ENCODE data around the gene RHPN2. TPM values are rescaled to one million over a fixed set of nuclear protein-coding genes. Genes with fewer than 3 reads are reported as not detected.
"Not testable (repeated sequence)": the region's sequence is repeated elsewhere in the genome, so short reads cannot be mapped to it uniquely, and the experiment has no call there.

Gene RHPN2
- total and polyA plus RNA-seq, 2 of the 13 experiments (the other 11 are each of a cell fraction or from before 2014, with no cell fraction given) = 20.3 to 48.0 TPM

DNA sequence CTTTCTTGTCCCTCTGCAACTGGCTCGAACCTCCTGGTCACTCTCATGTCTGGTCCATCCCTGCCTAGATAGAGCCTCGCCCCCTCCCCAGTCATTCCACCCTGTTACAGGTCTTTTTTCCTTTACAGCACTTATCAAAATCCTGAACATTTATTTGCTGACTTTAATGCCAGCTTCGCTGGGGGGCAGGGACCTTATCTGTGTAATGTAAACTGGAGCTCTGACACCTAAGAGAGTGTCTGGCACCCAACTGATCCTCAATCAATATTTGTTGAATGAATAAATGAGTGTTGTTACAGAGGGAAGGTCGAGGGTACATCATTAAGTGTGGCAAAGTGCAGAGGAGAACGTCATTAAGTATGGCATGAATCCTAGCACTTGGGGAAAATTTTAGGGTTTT lies 76.0 kb downstream of the RHPN2 start:
- FAIRE-seq = no peak

GRCh38 chr19:32988254-32988653 lies 76.4 kb downstream of the RHPN2 start:
- H2AFZ ChIP-seq (ENCODE audit: low read length); H3K9me3 ChIP-seq (ENCODE audit: low read length); H3K4me2 ChIP-seq (ENCODE audit: low read depth, low read length); CTCF ChIA-PET (ENCODE audit: low intra/inter-chr PET ratio, low total read pairs); H3K4me1 ChIP-seq (ENCODE audit: insufficient read depth, low read length); POLR2A ChIA-PET; H3K27me3 ChIP-seq (ENCODE audit: control insufficient read depth in 1 of 2, insufficient read depth in 2 of 2, low read length in 2 of 2); H4K20me1 ChIP-seq (ENCODE audit: insufficient read depth, low read length); intact Hi-C loops (cut with micrococcal nuclease; ENCODE audit: unreplicated experiment); H3K4me3 ChIP-seq (replicated peaks in 1 of 3; ENCODE audit: insufficient read depth in 1 of 3, low read depth in 2 of 3, low read length in 3 of 3); H3K79me2 ChIP-seq (ENCODE audit: insufficient read depth, low read length); BruUV-seq (replicated peaks); H3K9ac ChIP-seq (ENCODE audit: insufficient read depth, low read depth, low read length); FAIRE-seq; H3K27ac ChIP-seq (ENCODE audit: extremely low read length, insufficient read depth, low read length); in situ Hi-C loops (cut with HindIII; ENCODE audit: extremely low pct_ligation_motif_present, low pct_unique_long_range_greater_than_20kb); DNase-seq (ENCODE audit: low spot score); ATAC-seq: not testable (repeated sequence)
- H3K36me3 ChIP-seq (replicated peaks in 1 of 2; ENCODE audit: control insufficient read depth in 1 of 2, insufficient read depth in 2 of 2, low read length in 2 of 2) = peaks cover 23 to 43% of the 10 kb centered on the region in 2 experiments
- whole genome bisulfite sequencing (ENCODE audit: low lambda C conversion rate) = 98% methylated on average over 5 of the region's 5 CpGs

More for the DNA sequence above, 76.0 kb downstream of the RHPN2 start:
- Histone ChIP-seq H3K9ac (ENCODE audit: insufficient read depth, low read depth, low read length) (no peak overlapping the region), H3K4me3 (replicated peaks in 1 of 3; ENCODE audit: insufficient read depth in 1 of 3, low read depth in 2 of 3, low read length in 3 of 3) (no peak overlapping the region), H3K27ac (ENCODE audit: extremely low read length, insufficient read depth, low read length) (no peak overlapping the region), H3K4me2 (ENCODE audit: low read depth, low read length) (no peak overlapping the region), H3K27me3 (ENCODE audit: control insufficient read depth in 1 of 2, insufficient read depth in 2 of 2, low read length in 2 of 2) (no peaks in the 10 kb centered on the region), H3K36me3 (replicated peaks in 1 of 2; ENCODE audit: control insufficient read depth in 1 of 2, insufficient read depth in 2 of 2, low read length in 2 of 2) (peaks cover 26 to 45% of the 10 kb centered on the region in 2 experiments), H3K9me3 (ENCODE audit: low read length) (no peaks in the 10 kb centered on the region), H3K79me2 (ENCODE audit: insufficient read depth, low read length) (no peaks in the 10 kb centered on the region), H4K20me1 (ENCODE audit: insufficient read depth, low read length) (no peaks in the 10 kb centered on the region), H2AFZ (ENCODE audit: low read length) (no peak overlapping the region), H3K4me1 (ENCODE audit: insufficient read depth, low read length) (no peaks in the 10 kb centered on the region)
- no peak for TF ChIP-seq PLRG1 (conservative IDR thresholded peaks at IDR 0.05)
- no peak for TF ChIP-seq ATM (IDR thresholded peaks at IDR 0.05; ENCODE audit: borderline replicate concordance)
- TF ChIP-seq ZNF75D (CRISPR knock-in tag; IDR thresholded peaks at IDR 0.05; ENCODE audit: borderline replicate concordance) = no peak
- TF ChIP-seq MED13 (CRISPR knock-in tag; IDR thresholded peaks at IDR 0.05) = no peak
- no peak for TF ChIP-seq ZNF576 (CRISPR knock-in tag; IDR thresholded peaks at IDR 0.05)
- no peak for TF ChIP-seq REPIN1 (CRISPR knock-in tag; IDR thresholded peaks at IDR 0.05; ENCODE audit: borderline replicate concordance, low read depth)
- TF ChIP-seq RFX5 (IDR thresholded peaks at IDR 0.05; ENCODE audit: low read depth, low read length) = no peak
- no peak for TF ChIP-seq SALL2 (CRISPR knock-in tag; IDR thresholded peaks at IDR 0.05)
- no peak for TF ChIP-seq HDAC1 (CRISPR knock-in tag; IDR thresholded peaks at IDR 0.05)
- TF ChIP-seq, protein P1, sequence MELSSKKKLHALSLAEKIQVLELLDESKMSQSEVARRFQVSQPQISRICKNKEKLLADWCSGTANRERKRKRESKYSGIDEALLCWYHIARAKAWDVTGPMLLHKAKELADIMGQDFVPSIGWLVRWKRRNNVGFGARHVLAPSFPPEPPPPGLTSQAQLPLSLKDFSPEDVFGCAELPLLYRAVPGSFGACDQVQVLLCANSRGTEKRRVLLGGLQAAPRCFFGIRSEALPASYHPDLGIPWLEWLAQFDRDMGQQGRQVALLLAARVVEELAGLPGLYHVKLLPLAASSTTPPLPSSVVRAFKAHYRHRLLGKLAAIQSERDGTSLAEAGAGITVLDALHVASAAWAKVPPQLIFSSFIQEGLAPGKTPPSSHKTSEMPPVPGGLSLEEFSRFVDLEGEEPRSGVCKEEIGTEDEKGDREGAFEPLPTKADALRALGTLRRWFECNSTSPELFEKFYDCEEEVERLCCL (CRISPR knock-in tag; IDR thresholded peaks at IDR 0.05; ENCODE audit: borderline replicate concordance) = no peak
- no peak for TF ChIP-seq NRL (CRISPR knock-in tag; IDR thresholded peaks at IDR 0.05; ENCODE audit: borderline replicate concordance)
- no peak for TF ChIP-seq ZNF660 (CRISPR knock-in tag; IDR thresholded peaks at IDR 0.05; ENCODE audit: borderline replicate concordance, low read depth)
- no peak for TF ChIP-seq EED (CRISPR knock-in tag; IDR thresholded peaks at IDR 0.05)
- TF ChIP-seq ZNF704 (CRISPR knock-in tag; IDR thresholded peaks at IDR 0.05; ENCODE audit: borderline replicate concordance) = no peak
- TF ChIP-seq ZNF672 (CRISPR knock-in tag; IDR thresholded peaks at IDR 0.05) = no peak
- TF ChIP-seq SMYD3 (CRISPR knock-in tag; IDR thresholded peaks at IDR 0.05) = no peak
- WGBS (ENCODE audit: low lambda C conversion rate) = 88% methylated on average over 5 of the region's 5 CpGs
- intact Hi-C loops (cut with micrococcal nuclease; ENCODE audit: unreplicated experiment) = no loop called here
- ChIA-PET POLR2A (no interaction called here), CTCF (ENCODE audit: low intra/inter-chr PET ratio, low total read pairs) (no interaction called here)
- BruUV-seq (replicated peaks) = no TSS peak
- ATAC-seq (no peak), DNase-seq (ENCODE audit: low spot score) (no peak)
- in situ Hi-C loops (cut with HindIII; ENCODE audit: extremely low pct_ligation_motif_present, low pct_unique_long_range_greater_than_20kb) = no loop called here

Data from HepG2 (cell line).